DMS114 treated with DMSO at 0.1 percent for 48 hours (cell line): Measurements from ENCODE around the gene ADARB1.

Experiments used
- DNase-seq: peaks from one replicate; lab custom pipeline; 2025; ENCODE audit not compliant: unreplicated experiment; lab: John Stamatoyannopoulos, UW

Gene ADARB1

DNA sequence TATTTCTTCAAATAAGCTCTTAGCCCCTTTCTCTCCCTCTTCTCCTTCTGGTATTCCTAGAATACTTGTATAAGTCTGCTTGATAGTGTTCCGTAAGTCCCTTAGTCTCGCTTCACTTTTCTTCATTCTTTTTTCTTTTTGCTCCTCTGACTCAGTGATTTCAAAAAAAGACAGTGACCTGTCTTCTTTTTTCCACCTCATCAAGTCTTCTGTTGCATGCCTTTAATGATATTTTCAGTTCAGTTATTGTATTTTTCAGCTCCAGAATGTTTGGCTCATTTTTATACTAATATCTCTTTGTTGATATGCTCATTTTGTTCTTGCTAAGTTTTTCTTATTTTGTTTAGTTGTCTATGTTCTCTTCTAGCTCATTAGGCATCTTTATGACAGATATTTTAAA lies 115.6 kb downstream of the ADARB1 start:
- DNase-seq = no peak

GRCh38 chr21:45192332-45192731 lies 118.0 kb downstream of the ADARB1 start:
- no peak for DNase-seq

DNA sequence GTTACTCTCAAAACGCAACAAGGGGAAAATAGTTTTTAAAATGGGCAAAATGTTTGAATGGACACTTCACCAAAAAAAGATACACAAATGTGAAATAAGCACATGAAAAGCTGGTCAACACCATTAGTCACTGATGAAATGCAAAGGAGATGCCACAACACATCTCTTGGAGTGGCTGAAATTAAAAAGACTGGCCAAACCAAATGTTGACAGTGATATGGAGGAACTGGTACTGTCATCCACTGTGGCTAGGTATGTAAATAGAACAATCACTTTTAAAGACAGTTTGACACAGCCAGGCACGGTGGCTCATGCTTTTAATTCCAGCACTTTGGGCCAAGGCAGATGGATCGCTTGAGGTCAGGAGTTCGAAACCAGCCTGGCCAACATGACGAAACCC lies 122.2 kb downstream of the ADARB1 start:
- no peak for DNase-seq

DNA sequence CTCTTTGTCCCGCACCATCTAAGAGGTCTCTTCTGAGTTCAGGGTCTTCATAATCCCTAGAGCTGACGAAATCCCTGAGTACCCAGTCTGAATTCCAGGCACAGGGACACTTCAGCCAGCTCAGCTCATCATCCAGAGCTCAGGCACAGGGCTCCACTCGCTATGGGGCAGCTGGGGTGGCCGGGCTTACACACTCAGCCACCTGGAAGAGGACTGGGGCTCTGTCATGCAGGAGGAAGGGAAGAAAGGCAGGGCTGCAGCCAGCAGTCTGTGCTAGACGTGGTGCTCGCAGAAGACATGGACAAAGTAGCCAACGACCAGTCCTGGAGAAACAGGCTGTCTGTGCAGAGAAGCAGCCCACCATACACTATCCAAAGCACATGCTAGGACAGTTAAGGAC lies 124.8 kb downstream of the ADARB1 start:
- DNase-seq = no peak

DNA sequence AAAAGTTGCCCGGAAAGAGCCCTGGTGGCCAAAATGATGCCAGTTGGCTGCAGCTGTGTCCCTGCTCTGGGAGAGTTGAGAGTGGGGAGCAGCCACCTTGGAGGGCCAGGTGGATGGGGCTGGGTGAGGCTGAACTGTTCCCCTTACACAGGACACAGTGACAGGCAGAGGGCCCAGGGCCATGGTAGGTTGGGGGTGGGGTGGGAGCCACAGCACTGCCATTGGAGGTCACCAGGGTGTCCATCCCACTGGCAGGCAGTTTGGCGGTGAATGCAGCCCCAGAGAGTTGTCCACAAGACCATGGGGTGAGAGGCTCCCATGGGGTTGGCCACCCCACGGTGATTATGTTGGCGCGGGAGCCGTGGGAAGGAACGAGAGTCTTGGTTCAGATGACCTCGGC lies 125.7 kb downstream of the ADARB1 start:
- no peak for DNase-seq

DNA sequence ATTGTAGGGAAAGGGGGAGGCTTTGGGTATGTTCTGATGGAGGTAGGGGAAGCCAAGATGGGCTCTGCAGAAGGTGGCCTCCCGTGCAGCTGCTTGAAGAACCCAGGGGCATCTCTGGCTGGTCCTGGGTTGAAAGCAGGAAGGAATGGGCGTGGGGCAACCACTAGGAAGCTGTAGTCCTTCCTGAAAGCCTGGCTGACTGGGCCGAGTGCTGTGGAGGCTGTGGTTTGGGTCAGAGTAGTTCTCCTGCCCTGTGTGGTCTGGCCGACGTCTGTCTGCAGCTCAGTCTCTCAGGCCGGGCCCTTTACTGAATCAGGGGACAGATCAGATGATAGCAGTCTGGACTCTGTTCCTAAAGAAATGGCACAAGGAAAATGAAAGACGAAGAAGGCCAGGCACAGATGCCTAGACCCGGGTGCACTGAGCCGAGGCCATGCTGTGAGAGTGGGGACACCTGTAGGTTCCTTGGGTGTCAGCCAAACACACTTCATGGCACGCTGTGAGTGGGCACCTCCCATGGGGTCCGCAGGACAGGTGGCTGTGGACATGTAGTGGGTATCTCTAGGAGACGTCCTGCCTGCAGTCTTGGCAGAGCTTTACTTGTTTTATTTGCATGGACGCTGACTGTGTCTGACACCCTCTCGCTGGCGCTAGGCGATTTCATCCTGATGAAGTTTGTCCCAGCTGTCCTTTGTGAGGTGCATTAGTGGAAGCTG lies 126.4 kb downstream of the ADARB1 start:
- no peak for DNase-seq

DNA sequence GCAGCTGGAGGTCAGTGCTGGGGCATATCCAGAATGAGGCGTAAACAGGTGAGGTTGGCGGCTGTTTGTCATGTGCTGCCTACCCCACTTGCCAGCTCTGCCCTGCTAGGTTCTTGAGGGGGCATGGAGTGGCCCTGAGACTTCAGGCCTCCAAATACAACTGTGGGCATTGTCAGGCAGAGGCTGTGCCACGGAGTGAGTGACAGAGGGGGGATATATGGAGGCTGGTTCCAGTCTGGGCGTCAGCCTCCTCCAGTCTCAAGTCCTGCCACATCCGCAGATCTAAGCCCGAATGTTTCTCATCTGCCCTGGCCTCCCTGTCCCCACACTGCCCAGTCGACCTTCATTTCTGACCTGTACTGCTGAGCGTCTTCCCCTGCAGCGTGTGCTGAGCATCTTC lies 128.0 kb downstream of the ADARB1 start:
- no peak for DNase-seq

- DNase-seq = no peak
These were observed 128.5 kb downstream of the ADARB1 start for GRCh38 chr21:45202889-45203288.

GRCh38 chr21:45203983-45204382 lies 129.6 kb downstream of the ADARB1 start:
- no peak for DNase-seq

DNA sequence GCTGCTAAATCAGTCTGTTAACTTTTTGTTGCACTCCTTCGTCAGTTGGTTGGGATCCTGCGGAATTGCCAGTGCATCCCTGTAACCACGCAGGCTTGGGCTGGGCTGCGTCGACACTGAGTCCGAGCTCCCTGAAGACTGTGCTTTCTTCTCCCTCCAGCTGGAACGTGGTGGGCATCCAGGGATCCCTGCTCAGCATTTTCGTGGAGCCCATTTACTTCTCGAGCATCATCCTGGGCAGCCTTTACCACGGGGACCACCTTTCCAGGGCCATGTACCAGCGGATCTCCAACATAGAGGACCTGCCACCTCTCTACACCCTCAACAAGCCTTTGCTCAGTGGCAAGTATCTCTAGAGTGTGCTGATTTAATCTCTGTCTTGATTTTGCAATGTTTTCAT lies 130.0 kb downstream of the ADARB1 start:
- no peak for DNase-seq

GRCh38 chr21:45207839-45208626 lies 133.7 kb downstream of the ADARB1 start:
- no peak for DNase-seq

DNA sequence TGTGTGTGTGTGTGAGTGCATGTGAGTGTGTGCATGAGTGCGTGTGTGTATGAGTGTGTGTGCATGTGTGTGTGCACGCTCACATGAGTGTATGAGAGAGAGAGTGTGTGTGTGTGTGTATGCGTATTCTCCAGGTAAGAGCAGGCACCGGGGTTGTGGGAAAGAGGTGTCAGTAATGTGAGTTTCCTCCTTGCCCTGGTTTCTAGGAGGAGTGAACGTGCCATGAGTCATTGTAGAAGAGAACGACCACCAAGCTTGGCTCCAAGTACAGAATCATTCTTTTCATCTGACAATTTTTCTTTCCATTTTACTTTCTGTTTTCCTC lies 134.2 kb downstream of the ADARB1 start:
- DNase-seq = no peak

GRCh38 chr21:45209046-45209445 lies 134.7 kb downstream of the ADARB1 start:
- DNase-seq = no peak

GRCh38 chr21:45209685-45210284 lies 135.4 kb downstream of the ADARB1 start:
- DNase-seq = no peak

GRCh38 chr21:45210461-45210983 lies 136.1 kb downstream of the ADARB1 start:
- no peak for DNase-seq

GRCh38 chr21:45211661-45212060 lies 137.3 kb downstream of the ADARB1 start:
- no peak for DNase-seq

DNA sequence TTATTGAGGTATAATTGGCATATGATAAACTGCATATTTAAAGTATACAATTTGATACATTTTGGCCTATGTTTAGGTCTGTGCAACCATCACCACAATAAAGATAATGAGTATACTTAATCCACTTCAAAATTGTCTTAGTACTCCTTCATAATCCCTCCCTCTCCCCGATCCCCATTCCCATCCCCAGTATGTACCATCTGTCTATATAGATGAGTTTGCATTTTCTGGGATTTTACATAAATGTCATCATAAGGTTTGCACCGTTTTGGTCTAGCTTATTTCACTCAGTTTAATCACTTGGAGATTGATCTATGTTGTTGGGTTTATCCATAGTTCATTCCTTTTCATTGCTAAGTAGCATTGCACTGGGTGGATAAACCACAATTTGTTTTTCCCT lies 139.0 kb downstream of the ADARB1 start:
- DNase-seq = no peak

- DNase-seq = no peak
These were observed 140.8 kb downstream of the ADARB1 start for GRCh38 chr21:45215213-45215612.

DNA sequence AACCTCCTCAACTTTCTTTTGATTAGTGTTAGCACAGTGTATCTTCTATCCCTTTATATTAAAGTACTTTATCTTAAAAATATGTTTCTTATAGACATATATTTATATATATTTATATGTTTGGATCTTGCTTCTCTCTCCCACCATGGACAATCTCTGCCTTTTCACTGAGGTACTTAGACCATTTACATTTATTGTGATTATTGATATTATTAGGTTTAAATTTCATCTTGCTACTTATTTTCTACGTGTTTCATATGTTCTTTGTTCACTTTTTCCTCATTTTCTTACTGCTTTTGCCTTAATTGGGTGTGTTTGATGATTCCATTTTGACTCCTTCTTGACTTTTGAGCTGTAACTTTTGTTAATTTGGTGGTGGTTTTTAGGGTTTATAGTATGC lies 142.6 kb downstream of the ADARB1 start:
- DNase-seq = no peak

DNA sequence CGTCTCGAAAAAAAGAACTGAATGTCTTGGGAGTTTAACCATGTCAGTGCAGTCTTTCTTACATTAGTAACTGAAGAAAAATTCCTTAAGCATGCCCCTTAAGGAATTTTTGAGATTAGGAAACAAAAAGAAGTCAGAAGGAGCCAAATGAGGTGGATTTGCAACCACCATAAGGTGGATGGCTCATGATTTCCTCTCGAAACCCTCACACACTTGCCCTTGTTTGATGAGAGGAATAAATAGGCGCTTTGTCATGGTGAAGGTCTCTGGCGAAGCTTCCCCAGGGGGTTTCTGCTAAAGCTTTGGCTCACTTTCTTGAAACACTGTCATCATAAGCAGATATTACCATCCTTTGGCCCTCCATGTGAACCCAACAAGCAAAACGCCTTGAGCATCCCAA lies 145.1 kb downstream of the ADARB1 start:
- no peak for DNase-seq

GRCh38 chr21:45220071-45220481 lies 145.7 kb downstream of the ADARB1 start:
- no peak for DNase-seq
